ENCODE results near the gene NXPE3. TPM values are rescaled to one million over a fixed set of nuclear protein-coding genes. Genes with fewer than 3 reads are reported as not detected.

NXPE3 gene
- total RNA-seq, 1 donor, result 22.0 TPM

- no peak for DNase-seq (ENCODE audit: low read depth)
- H3K4me3 ChIP-seq (ENCODE audit: low read depth, low read length), result no peak overlapping the region
- TF ChIP-seq CTCF (IDR thresholded peaks at IDR 0.05; ENCODE audit: insufficient read depth, low read depth, low read length), result no peak
Observed at GRCh38 chr3:101803939-101804338, 24.9 kb downstream of the NXPE3 start.

- TF ChIP-seq CTCF (IDR thresholded peaks at IDR 0.05; ENCODE audit: insufficient read depth, low read depth, low read length), result no peak
- no peak for DNase-seq (ENCODE audit: low read depth)
Observed at GRCh38 chr3:101806491-101806890, 27.5 kb downstream of the NXPE3 start.

GRCh38 chr3:101807888-101808287 is 28.9 kb downstream of the NXPE3 start:
- no peak overlapping the region for H3K4me3 ChIP-seq (ENCODE audit: low read depth, low read length)
- DNase-seq (ENCODE audit: low read depth), result no peak
- TF ChIP-seq CTCF (IDR thresholded peaks at IDR 0.05; ENCODE audit: insufficient read depth, low read depth, low read length), result no peak

More at GRCh38 chr3:101806491-101806890, 27.5 kb downstream of the NXPE3 start:
- no peak overlapping the region for H3K4me3 ChIP-seq (ENCODE audit: low read depth, low read length)

DNA sequence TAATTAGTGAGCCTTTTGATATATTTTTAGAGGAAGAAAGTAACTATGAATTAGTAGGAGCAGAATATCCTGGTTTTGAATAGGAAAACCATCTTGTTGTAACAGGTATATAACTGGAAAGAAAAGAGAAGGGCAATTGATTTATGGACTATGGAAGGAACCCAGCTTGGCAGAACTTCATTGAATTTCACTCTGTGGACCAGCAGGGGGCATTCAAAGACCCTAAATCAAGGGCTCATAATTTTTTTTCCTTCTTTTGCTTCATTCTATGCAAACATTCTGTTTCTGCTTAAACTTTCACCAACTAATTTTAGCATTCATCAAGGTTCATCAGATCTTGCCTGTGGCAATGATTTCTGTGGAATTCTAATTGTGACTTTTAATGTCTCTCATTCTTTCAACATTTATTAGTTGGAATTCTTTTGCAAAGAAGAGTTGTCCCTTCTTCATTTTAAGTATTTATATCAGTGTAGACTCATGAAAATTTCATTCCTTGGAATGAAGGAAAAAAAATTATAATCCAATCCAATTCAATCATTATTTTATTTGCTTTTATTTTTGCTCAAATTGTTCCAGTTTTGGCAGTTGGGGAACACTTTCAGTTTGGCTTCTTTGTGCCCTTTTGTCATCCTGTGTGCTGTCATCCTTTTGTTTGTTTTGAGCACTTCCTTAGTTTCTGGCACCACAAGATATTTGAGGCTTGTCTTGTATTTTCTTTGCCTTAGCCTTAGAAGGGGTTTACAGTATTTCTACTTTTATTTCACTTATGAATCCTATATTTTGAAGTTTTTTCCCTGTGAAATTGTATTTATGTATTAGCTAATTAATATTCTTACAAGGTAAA is 30.4 kb downstream of the NXPE3 start:
- peak; percentile 62 for DNase-seq (ENCODE audit: low read depth)
- H3K4me3 ChIP-seq (ENCODE audit: low read depth, low read length), result no peak overlapping the region
- TF ChIP-seq CTCF (IDR thresholded peaks at IDR 0.05; ENCODE audit: insufficient read depth, low read depth, low read length), result peak; percentile 64

- no peak for DNase-seq (ENCODE audit: low read depth)
Observed at GRCh38 chr3:101810022-101810418, 31.0 kb downstream of the NXPE3 start.

DNA sequence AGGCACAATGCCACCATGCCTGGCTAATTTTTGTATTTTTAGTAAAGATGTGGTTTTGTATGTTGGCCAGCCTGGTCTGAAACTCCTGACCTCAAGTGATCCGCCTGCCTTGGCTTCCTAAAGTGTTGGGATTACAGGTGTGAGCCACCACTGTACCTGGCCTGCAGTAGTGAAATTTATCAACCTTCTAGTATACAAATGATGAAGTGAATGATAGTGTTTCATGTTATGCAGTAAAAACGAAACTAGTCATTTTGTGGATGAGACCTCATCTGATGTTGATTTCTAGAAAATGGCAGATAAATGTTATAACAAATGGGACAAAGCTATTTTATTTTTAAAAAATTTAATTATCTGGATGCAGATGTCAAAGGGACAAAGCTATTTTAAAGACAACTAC is 32.9 kb downstream of the NXPE3 start:
- DNase-seq (ENCODE audit: low read depth), result no peak
- no peak for TF ChIP-seq CTCF (IDR thresholded peaks at IDR 0.05; ENCODE audit: insufficient read depth, low read depth, low read length)
- H3K4me3 ChIP-seq (ENCODE audit: low read depth, low read length), result no peak overlapping the region

More at GRCh38 chr3:101810022-101810418, 31.0 kb downstream of the NXPE3 start:
- no peak overlapping the region for H3K4me3 ChIP-seq (ENCODE audit: low read depth, low read length)
- no peak for TF ChIP-seq CTCF (IDR thresholded peaks at IDR 0.05; ENCODE audit: insufficient read depth, low read depth, low read length)

All from fibroblast of villous mesenchyme (primary cell).